Muscle layer of colon (tissue), 2 donors: ENCODE data around the gene LIPM.
"Not testable (repeated sequence)": the region's sequence is repeated elsewhere in the genome, so short reads cannot be mapped to it uniquely, and the experiment has no call there.

Source experiments
- H3K27ac ChIP-seq: one replicate; pipeline ENCODE4 v1.7.0; 2013; ENCODE audit warnings: low read depth, mild to moderate bottlenecking, low read length, moderate library complexity
- H3K27me3 ChIP-seq, 2 donors: one replicate each; pipeline ENCODE4 v1.7.0; 2013; ENCODE audit warnings: low read length in 2 of 2, mild to moderate bottlenecking in 2 of 2; ENCODE audit not compliant: insufficient read depth in 2 of 2, control insufficient read depth in 1 of 2
- H3K36me3 ChIP-seq: one replicate; pipeline ENCODE4 v1.7.0; 2013; ENCODE audit warnings: mild to moderate bottlenecking, low read length; ENCODE audit not compliant: insufficient read depth
- H3K4me1 ChIP-seq: one replicate; pipeline ENCODE4 v1.7.0; 2013; ENCODE audit warnings: mild to moderate bottlenecking, low read length; ENCODE audit not compliant: insufficient read depth
- H3K4me3 ChIP-seq, 2 donors: one replicate each; pipeline ENCODE4 v1.7.0; 2013; ENCODE audit warnings: low read length in 2 of 2, low read depth in 1 of 2, mild to moderate bottlenecking in 1 of 2, moderate library complexity in 1 of 2
- H3K9ac ChIP-seq: one replicate; pipeline ENCODE4 v1.7.0; 2013; ENCODE audit warnings: low read length
- H3K9me3 ChIP-seq: one replicate; pipeline ENCODE4 v1.7.0; 2013; ENCODE audit warnings: mild to moderate bottlenecking, low read length
- donor health status: abdominal sarcoma.
- donor health status: Adenocarcinoma of cecum.

Gene LIPM

GRCh38 chr10:88831709-88832108, 29.2 kb downstream of the LIPM start:
- no peaks in the 10 kb centered on the region for H3K27me3 ChIP-seq
- H3K9me3 ChIP-seq: no peaks in the 10 kb centered on the region
- H3K36me3 ChIP-seq: no peaks in the 10 kb centered on the region

DNA sequence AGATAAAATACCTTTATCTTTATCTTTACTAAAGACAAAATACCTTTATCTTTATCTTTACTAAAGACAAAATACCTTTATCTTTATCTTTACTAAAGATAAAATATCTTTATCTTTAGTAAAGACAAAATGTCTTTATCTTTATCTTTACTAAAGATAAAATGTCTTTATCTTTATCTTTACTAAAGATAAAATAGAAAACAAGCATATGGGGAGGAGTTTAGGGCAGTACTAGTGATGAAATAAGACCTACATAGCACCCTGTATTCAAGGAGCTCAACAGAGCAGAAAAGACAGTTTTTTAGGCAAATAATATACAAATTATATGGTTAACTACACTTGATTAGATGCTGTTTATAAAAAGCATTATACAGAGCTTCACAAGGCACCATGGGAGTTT, 29.8 kb downstream of the LIPM start:
- Histone ChIP-seq H3K27me3 (no peaks in the 10 kb centered on the region), H3K27ac (no peak overlapping the region), H3K36me3 (no peaks in the 10 kb centered on the region), H3K4me1 (no peaks in the 10 kb centered on the region), H3K9me3 (no peaks in the 10 kb centered on the region), H3K4me3 (no peak overlapping the region), H3K9ac (no peak overlapping the region)

More at GRCh38 chr10:88831709-88832108, 29.2 kb downstream of the LIPM start:
- Histone ChIP-seq H3K4me1 (no peaks in the 10 kb centered on the region), H3K9ac (no peak overlapping the region), H3K4me3 (no peak overlapping the region), H3K27ac (no peak overlapping the region)

DNA sequence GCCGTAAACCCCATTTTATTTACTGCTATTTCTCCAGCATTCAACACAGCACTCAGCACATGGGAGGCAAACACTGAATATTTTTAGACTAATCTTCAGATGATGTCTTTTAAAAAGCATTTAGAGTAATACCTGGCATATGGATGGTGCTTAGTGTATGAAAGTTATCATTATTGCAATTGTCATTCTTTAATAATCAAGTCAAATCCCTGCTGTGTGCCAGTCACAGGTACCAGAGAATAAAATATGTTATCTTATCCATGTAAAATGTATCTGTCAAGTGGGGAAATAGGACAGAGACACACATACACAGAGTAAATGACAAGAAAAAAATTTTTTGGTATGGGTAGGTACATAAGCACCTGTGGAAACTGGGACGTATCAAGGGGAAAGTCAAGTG, 30.6 kb downstream of the LIPM start:
- no peak overlapping the region for H3K27ac ChIP-seq
- no peak overlapping the region for H3K9ac ChIP-seq
- H3K27me3 ChIP-seq: no peaks in the 10 kb centered on the region
- no peaks in the 10 kb centered on the region for H3K9me3 ChIP-seq
- H3K36me3 ChIP-seq: no peaks in the 10 kb centered on the region
- H3K4me3 ChIP-seq: no peak overlapping the region
- no peaks in the 10 kb centered on the region for H3K4me1 ChIP-seq

GRCh38 chr10:88833723-88834122, 31.2 kb downstream of the LIPM start:
- Histone ChIP-seq H3K4me3 (no peak overlapping the region), H3K27me3 (no peaks in the 10 kb centered on the region), H3K9me3 (no peaks in the 10 kb centered on the region), H3K4me1 (no peaks in the 10 kb centered on the region), H3K27ac (no peak overlapping the region), H3K9ac (no peak overlapping the region), H3K36me3 (no peaks in the 10 kb centered on the region)

GRCh38 chr10:88835096-88835909, 32.8 kb downstream of the LIPM start:
- Histone ChIP-seq H3K27ac (no peak overlapping the region), H3K9me3 (no peaks in the 10 kb centered on the region), H3K4me3 (no peak overlapping the region), H3K36me3 (no peaks in the 10 kb centered on the region), H3K9ac (no peak overlapping the region), H3K4me1 (no peaks in the 10 kb centered on the region), H3K27me3 (no peaks in the 10 kb centered on the region)

DNA sequence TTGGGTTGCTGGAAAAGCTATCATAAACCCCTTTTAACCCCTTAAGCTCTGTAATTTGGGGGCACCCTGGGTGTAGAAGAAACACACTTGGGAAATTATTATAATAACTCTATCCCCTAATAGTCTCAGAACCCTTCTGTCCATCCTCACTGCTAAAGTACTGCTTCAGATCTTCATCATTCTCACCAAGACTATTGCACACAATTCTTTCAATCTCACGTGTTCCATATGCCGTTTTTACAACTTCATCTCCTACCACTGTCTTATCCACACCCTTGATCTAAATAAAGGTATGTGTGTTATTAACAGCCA, 33.3 kb downstream of the LIPM start:
- Histone ChIP-seq H3K27me3 (no peaks in the 10 kb centered on the region), H3K4me3 (no peak overlapping the region), H3K27ac (no peak overlapping the region), H3K9ac (no peak overlapping the region), H3K9me3 (no peaks in the 10 kb centered on the region), H3K36me3 (no peaks in the 10 kb centered on the region), H3K4me1 (no peaks in the 10 kb centered on the region)

- H3K27me3 ChIP-seq, H3K9ac ChIP-seq, H3K4me3 ChIP-seq, H3K9me3 ChIP-seq, H3K4me1 ChIP-seq, H3K36me3 ChIP-seq, H3K27ac ChIP-seq: not testable (repeated sequence)
These were observed 35.1 kb downstream of the LIPM start for GRCh38 chr10:88837632-88838031.

DNA sequence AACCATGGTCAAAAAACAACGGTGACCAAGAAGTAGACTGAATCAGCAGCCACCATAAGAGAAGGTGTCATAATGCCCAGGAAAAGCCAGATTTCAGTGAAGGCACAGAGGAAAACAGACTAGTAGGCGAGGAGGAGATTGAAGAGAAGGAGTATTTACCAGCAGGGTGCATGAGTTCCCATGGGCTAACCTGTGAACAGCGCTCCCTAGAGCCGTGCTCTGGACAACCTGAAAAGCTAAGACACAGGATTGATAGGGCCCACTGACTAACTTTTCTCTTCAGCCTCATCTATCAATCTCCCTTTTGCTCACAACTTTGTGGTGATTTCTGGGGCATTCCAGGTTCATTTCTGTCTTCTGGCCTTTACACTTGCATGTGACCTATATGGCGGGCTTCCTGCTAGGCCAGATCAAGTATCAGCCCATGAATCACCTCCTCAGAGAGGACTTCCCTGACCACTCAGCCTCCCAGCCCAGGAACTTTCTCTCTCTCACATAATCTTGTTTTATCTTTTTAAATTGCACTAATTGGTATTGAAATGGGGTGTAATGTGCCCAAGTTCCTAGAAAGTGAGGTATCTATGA, 36.3 kb downstream of the LIPM start:
- no peaks in the 10 kb centered on the region for H3K36me3 ChIP-seq
- no peak overlapping the region for H3K9ac ChIP-seq
- H3K4me3 ChIP-seq: no peak overlapping the region
- H3K27me3 ChIP-seq: no peaks in the 10 kb centered on the region
- H3K4me1 ChIP-seq: no peaks in the 10 kb centered on the region
- H3K27ac ChIP-seq: no peak overlapping the region
- no peaks in the 10 kb centered on the region for H3K9me3 ChIP-seq

DNA sequence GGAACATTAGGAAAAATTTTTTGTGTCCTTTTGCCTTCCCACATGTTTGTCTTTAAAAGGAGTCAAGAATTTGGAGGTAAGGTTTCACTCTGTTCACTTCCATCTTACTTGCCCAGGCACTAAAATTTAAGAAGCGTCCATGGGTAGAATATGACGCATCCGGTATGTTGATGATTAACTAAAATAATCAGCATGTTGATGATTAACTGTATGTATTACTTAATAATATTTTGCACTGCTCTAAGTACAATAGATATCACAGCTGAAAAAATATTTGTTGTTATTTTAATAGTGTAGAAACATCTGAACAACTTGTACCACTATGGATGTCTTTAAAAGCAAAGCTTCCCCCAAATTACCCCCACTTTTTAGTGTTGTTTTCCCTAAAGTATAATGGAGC, 37.6 kb downstream of the LIPM start:
- Histone ChIP-seq H3K9me3 (no peaks in the 10 kb centered on the region), H3K4me1 (no peaks in the 10 kb centered on the region), H3K36me3 (no peaks in the 10 kb centered on the region), H3K27me3 (no peaks in the 10 kb centered on the region), H3K27ac (no peak overlapping the region), H3K4me3 (no peak overlapping the region), H3K9ac (no peak overlapping the region)

GRCh38 chr10:88840881-88841280, 38.4 kb downstream of the LIPM start:
- H3K9ac ChIP-seq: no peak overlapping the region
- no peaks in the 10 kb centered on the region for H3K9me3 ChIP-seq
- no peaks in the 10 kb centered on the region for H3K27me3 ChIP-seq
- no peak overlapping the region for H3K27ac ChIP-seq
- H3K4me1 ChIP-seq: no peaks in the 10 kb centered on the region
- no peaks in the 10 kb centered on the region for H3K36me3 ChIP-seq
- H3K4me3 ChIP-seq: no peak overlapping the region

- Histone ChIP-seq H3K36me3 (no peaks in the 10 kb centered on the region), H3K4me3 (no peak overlapping the region), H3K27me3 (no peaks in the 10 kb centered on the region), H3K9me3 (no peaks in the 10 kb centered on the region), H3K4me1 (no peaks in the 10 kb centered on the region), H3K9ac (no peak overlapping the region), H3K27ac (no peak overlapping the region)
These were observed 39.0 kb downstream of the LIPM start for GRCh38 chr10:88841316-88842111.
